ENCODE results near the gene ATRNL1. TPM values are rescaled to one million over a fixed set of nuclear protein-coding genes. Genes with fewer than 3 reads are reported as not detected.

ATRNL1 gene
- total RNA-seq, 1 donor from 2014 or later = 2.9 TPM

DNA sequence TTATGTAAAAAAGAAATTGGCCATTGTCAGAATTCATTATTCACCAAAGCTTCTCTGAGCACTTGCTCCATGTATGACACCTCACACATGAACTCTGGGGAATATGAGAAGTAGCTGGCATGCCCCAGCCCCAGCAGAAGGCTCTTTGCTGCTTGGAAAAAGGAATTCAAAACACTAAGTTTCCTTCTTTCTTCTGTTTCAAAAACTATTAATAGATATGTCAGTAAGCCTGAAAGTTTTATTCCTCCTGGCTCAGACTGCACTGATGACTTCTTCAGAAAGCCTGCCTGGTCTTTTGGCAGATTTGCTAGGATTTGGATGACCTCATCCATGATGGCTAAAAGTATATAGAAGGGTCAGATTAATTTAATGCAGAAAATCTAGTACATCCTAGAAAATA is 668.9 kb downstream of the ATRNL1 start:
- Histone ChIP-seq H3K9me3 (replicated peaks) (no peaks in the 10 kb centered on the region), H3K27ac (replicated peaks) (no peak overlapping the region), H3K4me3 (no peak overlapping the region), H3K27me3 (ENCODE audit: low read depth) (no peaks in the 10 kb centered on the region), H3K4me1 (no peaks in the 10 kb centered on the region), H3K36me3 (no peaks in the 10 kb centered on the region)
- intact Hi-C loops (cut with micrococcal nuclease) = no loop called here
- DNase-seq = no peak
- TF ChIP-seq, protein P1, sequence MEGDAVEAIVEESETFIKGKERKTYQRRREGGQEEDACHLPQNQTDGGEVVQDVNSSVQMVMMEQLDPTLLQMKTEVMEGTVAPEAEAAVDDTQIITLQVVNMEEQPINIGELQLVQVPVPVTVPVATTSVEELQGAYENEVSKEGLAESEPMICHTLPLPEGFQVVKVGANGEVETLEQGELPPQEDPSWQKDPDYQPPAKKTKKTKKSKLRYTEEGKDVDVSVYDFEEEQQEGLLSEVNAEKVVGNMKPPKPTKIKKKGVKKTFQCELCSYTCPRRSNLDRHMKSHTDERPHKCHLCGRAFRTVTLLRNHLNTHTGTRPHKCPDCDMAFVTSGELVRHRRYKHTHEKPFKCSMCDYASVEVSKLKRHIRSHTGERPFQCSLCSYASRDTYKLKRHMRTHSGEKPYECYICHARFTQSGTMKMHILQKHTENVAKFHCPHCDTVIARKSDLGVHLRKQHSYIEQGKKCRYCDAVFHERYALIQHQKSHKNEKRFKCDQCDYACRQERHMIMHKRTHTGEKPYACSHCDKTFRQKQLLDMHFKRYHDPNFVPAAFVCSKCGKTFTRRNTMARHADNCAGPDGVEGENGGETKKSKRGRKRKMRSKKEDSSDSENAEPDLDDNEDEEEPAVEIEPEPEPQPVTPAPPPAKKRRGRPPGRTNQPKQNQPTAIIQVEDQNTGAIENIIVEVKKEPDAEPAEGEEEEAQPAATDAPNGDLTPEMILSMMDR (IDR thresholded peaks at IDR 0.05; ENCODE audit: borderline replicate concordance) = no peak

DNA sequence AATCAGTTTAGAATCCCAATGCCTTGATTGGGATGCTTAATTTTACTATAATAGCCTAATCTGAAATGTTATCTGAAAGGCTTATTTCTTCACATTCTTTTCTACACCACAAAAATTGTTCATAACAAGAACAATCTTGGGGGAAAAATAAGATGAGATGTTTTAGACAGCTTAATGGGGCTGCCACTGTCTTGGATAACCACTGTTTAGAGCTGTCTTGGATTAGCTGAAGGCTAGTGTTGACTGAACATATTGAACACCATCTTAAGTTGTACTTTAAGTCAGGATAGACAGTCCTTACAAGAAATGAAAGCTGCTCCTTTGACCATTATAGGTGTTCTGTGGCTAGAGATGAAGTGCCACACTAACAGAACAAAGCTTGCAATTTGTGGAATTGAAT is 678.6 kb downstream of the ATRNL1 start:
- Histone ChIP-seq H3K36me3 (no peaks in the 10 kb centered on the region), H3K27me3 (ENCODE audit: low read depth) (no peaks in the 10 kb centered on the region), H3K4me3 (no peak overlapping the region), H3K9me3 (replicated peaks) (no peaks in the 10 kb centered on the region), H3K4me1 (no peaks in the 10 kb centered on the region), H3K27ac (replicated peaks) (no peak overlapping the region)
- intact Hi-C loops (cut with micrococcal nuclease) = no loop called here
- no peak for DNase-seq
- TF ChIP-seq, protein P1 (IDR thresholded peaks at IDR 0.05; ENCODE audit: borderline replicate concordance) = no peak

DNA sequence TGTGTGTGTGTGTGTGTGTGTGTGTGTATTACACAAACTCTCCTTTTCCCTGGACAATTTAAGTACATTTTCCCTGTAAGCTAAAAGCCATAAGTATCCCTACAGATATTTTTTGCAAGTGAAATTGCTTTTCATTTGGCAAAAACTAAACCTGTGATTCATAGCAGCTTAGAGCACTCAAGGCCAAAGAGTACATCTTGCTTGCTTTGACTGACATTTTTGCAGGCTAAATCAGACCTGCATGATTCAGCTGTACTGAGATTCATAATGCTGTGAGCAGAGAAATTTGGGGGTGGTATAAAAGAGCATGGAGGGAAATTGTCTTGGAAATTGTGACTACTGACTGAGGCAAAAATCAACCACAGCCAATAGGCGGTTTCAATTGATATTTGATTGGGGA is 679.4 kb downstream of the ATRNL1 start:
- Histone ChIP-seq H3K27me3 (ENCODE audit: low read depth) (no peaks in the 10 kb centered on the region), H3K27ac (replicated peaks) (no peak overlapping the region), H3K4me1 (no peaks in the 10 kb centered on the region), H3K36me3 (no peaks in the 10 kb centered on the region), H3K9me3 (replicated peaks) (no peaks in the 10 kb centered on the region), H3K4me3 (no peak overlapping the region)
- DNase-seq = no peak
- TF ChIP-seq, protein P1 (IDR thresholded peaks at IDR 0.05; ENCODE audit: borderline replicate concordance) = no peak
- intact Hi-C loops (cut with micrococcal nuclease) = no loop called here

DNA sequence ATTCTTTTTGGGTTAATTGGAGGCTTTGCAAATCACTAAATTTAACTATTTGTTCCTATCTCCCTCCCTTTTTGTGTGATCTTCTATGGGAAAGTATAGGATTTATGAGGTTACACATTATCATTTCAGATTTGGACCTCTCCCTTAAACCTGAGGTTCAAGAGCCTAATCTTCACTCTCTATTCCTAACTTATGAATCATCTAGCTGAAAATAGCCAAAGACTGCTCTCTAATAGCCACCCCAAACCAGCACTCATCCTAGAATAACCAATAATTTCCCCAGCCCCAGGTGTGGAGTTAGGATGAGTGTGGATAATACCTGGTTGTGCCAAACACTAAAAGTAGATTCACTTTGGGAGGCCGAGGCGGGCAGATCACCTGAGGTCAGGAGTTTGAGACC is 680.7 kb downstream of the ATRNL1 start:
- Histone ChIP-seq H3K27ac (replicated peaks) (no peak overlapping the region), H3K36me3 (no peaks in the 10 kb centered on the region), H3K27me3 (ENCODE audit: low read depth) (no peaks in the 10 kb centered on the region), H3K4me1 (no peaks in the 10 kb centered on the region), H3K9me3 (replicated peaks) (no peaks in the 10 kb centered on the region), H3K4me3 (no peak overlapping the region)
- intact Hi-C loops (cut with micrococcal nuclease) = no loop called here
- TF ChIP-seq, protein P1 (IDR thresholded peaks at IDR 0.05; ENCODE audit: borderline replicate concordance) = no peak
- no peak for DNase-seq

DNA sequence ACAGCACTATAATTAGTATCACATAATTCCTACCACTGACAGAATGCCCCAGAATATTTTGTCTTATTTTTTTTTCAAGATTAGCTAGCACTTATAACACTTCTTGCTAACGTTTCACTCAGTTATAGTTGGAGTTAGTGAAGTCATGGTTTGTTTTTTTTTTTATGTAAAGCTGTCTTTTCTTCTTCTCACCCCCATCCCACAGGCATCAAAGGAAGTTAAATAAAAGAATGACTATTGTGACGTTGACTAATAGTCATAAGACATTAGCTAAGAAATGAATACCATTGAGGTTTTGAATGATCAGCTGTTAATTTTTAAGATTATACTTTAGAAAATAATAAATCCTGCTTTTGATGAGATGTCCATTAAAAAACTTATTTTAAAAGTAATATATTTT is 681.6 kb downstream of the ATRNL1 start:
- H3K27ac ChIP-seq (replicated peaks) = no peak overlapping the region
- TF ChIP-seq, protein P1 (IDR thresholded peaks at IDR 0.05; ENCODE audit: borderline replicate concordance) = no peak

DNA sequence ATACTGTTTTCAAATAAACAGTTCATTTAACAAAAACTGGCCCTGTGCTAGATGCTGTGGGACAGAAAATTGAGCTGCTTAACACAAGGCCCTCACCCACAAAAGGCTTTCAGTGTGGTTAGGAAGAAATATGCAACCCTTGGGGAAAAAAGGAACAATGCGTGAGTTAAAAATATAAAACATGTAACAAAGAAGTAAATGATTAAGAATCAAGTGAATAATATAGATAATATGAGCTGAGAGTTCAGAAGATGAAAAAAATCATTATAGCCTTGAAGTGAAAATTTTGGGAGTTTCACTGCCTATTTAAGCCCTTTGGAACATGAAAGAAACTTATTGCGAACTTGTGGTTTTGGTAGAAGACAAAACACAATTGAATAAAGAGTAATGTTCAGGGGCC is 684.5 kb downstream of the ATRNL1 start:
- TF ChIP-seq, protein P1 (IDR thresholded peaks at IDR 0.05; ENCODE audit: borderline replicate concordance) = no peak
- no peak overlapping the region for H3K4me3 ChIP-seq
- H3K4me1 ChIP-seq = no peaks in the 10 kb centered on the region
- H3K36me3 ChIP-seq = no peaks in the 10 kb centered on the region
- no peak overlapping the region for H3K27ac ChIP-seq (replicated peaks)
- H3K9me3 ChIP-seq (replicated peaks) = no peaks in the 10 kb centered on the region
- intact Hi-C loops (cut with micrococcal nuclease) = no loop called here
- no peak for DNase-seq
- H3K27me3 ChIP-seq (ENCODE audit: low read depth) = no peaks in the 10 kb centered on the region

More for the DNA sequence above, 681.6 kb downstream of the ATRNL1 start:
- Histone ChIP-seq H3K9me3 (replicated peaks) (no peaks in the 10 kb centered on the region), H3K36me3 (no peaks in the 10 kb centered on the region), H3K4me1 (no peaks in the 10 kb centered on the region), H3K27me3 (ENCODE audit: low read depth) (no peaks in the 10 kb centered on the region), H3K4me3 (no peak overlapping the region)
- intact Hi-C loops (cut with micrococcal nuclease) = no loop called here
- DNase-seq = no peak

Measured in left ventricle myocardium inferior (tissue), 1 donor.